Testis (tissue), 3 donors: Measurements from ENCODE around the gene CDK16. TPM values are rescaled to one million over a fixed set of nuclear protein-coding genes. Genes with fewer than 3 reads are reported as not detected.
A peak's percentile ranks its signal among the peaks of the same experiment; 100 is the strongest.

ENCODE experiments used
- DNase-seq: peaks from one replicate; pipeline ENCODE4 v3.0.0-alpha.2; 2019
- H3K27ac ChIP-seq, 2 donors: fragments of 200-600 bp; sonication (generic); one replicate each; pipeline ENCODE4 v1.5.1; 2019
- H3K27me3 ChIP-seq: fragments of 200-600 bp; sonication (generic); one replicate; pipeline ENCODE4 v1.5.1; 2019
- H3K36me3 ChIP-seq: fragments of 200-600 bp; sonication (generic); one replicate; pipeline ENCODE4 v1.5.1; 2017; ENCODE audit warnings: low read depth; ENCODE audit errors: missing control alignments
- H3K4me1 ChIP-seq: fragments of 200-600 bp; sonication (generic); one replicate; pipeline ENCODE4 v1.5.1; 2019
- H3K4me3 ChIP-seq, 2 donors: fragments of 200-600 bp; sonication (generic); one replicate each; pipeline ENCODE4 v1.5.1; 2017 to 2019
- H3K9me3 ChIP-seq: fragments of 200-600 bp; sonication (generic); one replicate; pipeline ENCODE4 v1.5.1; 2017
- CTCF ChIP-seq, 3 experiments: fragments of 450-650 bp in 2 of 3; fragments of 200-600 bp in 1 of 3; sonication (generic) in 1 of 3; IDR thresholded peaks; one replicate each; pipeline ENCODE4 v1.5.1; 2016 to 2019; ENCODE audit warnings: antibody characterized with exemption in 3 of 3, mild to moderate bottlenecking in 2 of 3, moderate library complexity in 1 of 3
- POLR2A ChIP-seq: fragments of 450-650 bp; IDR thresholded peaks from one replicate; pipeline ENCODE4 v1.6.1; 2017; ENCODE audit warnings: antibody characterized with exemption, mild to moderate bottlenecking, moderate library complexity
- WGBS, 2 donors: methylation state at CpG; one replicate each; pipeline ENCODE4 v1.1.5; 2018; 5-methylcytosine and 5-hydroxymethylcytosine counted together
- intact Hi-C: fragments of 100-400 bp; cut with DNase I; formaldehyde crosslinking; loops from one replicate; pipeline ENCODE4 v1.15.1; 2023; ENCODE audit warnings: low total_unique reads
- polyA plus RNA-seq: library from polyadenylated mRNA; stranded (reverse); fragments of 350-450 nt; fragmentation: Illumina TruSeq; extraction: RNeasy Lipid Tissue Mini Kit (QIAGEN cat#74804); gene quantifications from one replicate; pipeline ENCODE4 v1.2.3, GENCODE V29; 2014; ENCODE audit warnings: low read depth, low replicate concordance; ENCODE audit not compliant: insufficient read depth
- total RNA-seq, 2 donors: library from RNA; depleted of rRNA; stranded (reverse); fragments of >200 nt; gene quantifications; one replicate each; pipeline ENCODE4 v1.2.3, GENCODE V29; 2016

The CDK16 gene
- total and polyA plus RNA-seq, 3 donors from 2014 or later, result 122 to 245 (median 195) TPM

- H3K27me3 ChIP-seq, result no peaks in the 10 kb centered on the region
- H3K4me1 ChIP-seq, result peaks cover 2% of the 10 kb centered on the region
- TF ChIP-seq CTCF (IDR thresholded peaks at IDR 0.05) (no peak), POLR2A (no peak)
- no peaks in the 10 kb centered on the region for H3K36me3 ChIP-seq
- H3K9me3 ChIP-seq, result no peaks in the 10 kb centered on the region
- 89% methylated on average over 4 of the region's 4 CpGs; no CpG with 5 or more reads in 1 of the 2 donors for WGBS, 2 donors
- H3K27ac ChIP-seq, result no peak overlapping the region
- intact Hi-C loops, result no loop called here
- no peak for DNase-seq
- H3K4me3 ChIP-seq, result no peak overlapping the region
Observed at GRCh38 chrX:47187106-47187677, 31.3 kb upstream of the CDK16 start.

- H3K9me3 ChIP-seq, result no peaks in the 10 kb centered on the region
- no peak overlapping the region for H3K4me3 ChIP-seq
- H3K36me3 ChIP-seq, result no peaks in the 10 kb centered on the region
- peaks cover 2% of the 10 kb centered on the region for H3K4me1 ChIP-seq
- DNase-seq, result no peak
- H3K27me3 ChIP-seq, result no peaks in the 10 kb centered on the region
- WGBS, 2 donors, result 51 to 73% methylated on average over 8 to 19 of the region's 19 CpGs
- TF ChIP-seq CTCF (IDR thresholded peaks at IDR 0.05), result no peak
- no peak for TF ChIP-seq POLR2A
- intact Hi-C loops, result loop anchor here (10.0 kb wide), 2 partner anchors 185 to 335 kb away; partner anchors contain the start of gene ZNF157
- H3K27ac ChIP-seq, result no peak overlapping the region
Observed at GRCh38 chrX:47189906-47190305, 28.6 kb upstream of the CDK16 start.

- peaks cover 2% of the 10 kb centered on the region for H3K4me1 ChIP-seq
- no peaks in the 10 kb centered on the region for H3K36me3 ChIP-seq
- intact Hi-C loops, result loop anchor here (10.0 kb wide), 2 partner anchors 184 to 334 kb away; partner anchors contain the start of gene ZNF157
- DNase-seq, result peak; percentile 93
- H3K27ac ChIP-seq, result no peak overlapping the region
- peak overlapping the region; percentile 46 to 63 for H3K4me3 ChIP-seq
- TF ChIP-seq POLR2A (no peak), CTCF (IDR thresholded peaks at IDR 0.05) (no peak)
- no peaks in the 10 kb centered on the region for H3K9me3 ChIP-seq
- WGBS, 2 donors, result 2 to 4% methylated on average over 10 to 33 of the region's 40 CpGs
- H3K27me3 ChIP-seq, result no peaks in the 10 kb centered on the region
Observed at GRCh38 chrX:47190445-47191269, 27.8 kb upstream of the CDK16 start.

- no peak for TF ChIP-seq CTCF (IDR thresholded peaks at IDR 0.05)
- no peak for TF ChIP-seq POLR2A
- 6 to 25% methylated on average over 8 to 24 of the region's 26 CpGs for WGBS, 2 donors
- Histone ChIP-seq H3K4me3 (peak overlapping the region; percentile 46 to 63), H3K36me3 (no peaks in the 10 kb centered on the region), H3K27ac (no peak overlapping the region), H3K27me3 (no peaks in the 10 kb centered on the region), H3K4me1 (peaks cover 2% of the 10 kb centered on the region), H3K9me3 (no peaks in the 10 kb centered on the region)
- intact Hi-C loops, result loop anchor here (10.0 kb wide), 2 partner anchors 183 to 333 kb away; partner anchors contain the start of gene ZNF157
- no peak for DNase-seq
Observed at GRCh38 chrX:47191331-47191730, 27.1 kb upstream of the CDK16 start.
